H1 (cell line): Measurements from ENCODE around the gene CHD9NB. TPM values are rescaled to one million over a fixed set of nuclear protein-coding genes. Genes with fewer than 3 reads are reported as not detected.

ENCODE experiments used
- CTCF ChIA-PET: fragments of 300-600 bp; sonication (Branson Sonifier 250); formaldehyde crosslinking; loops from one replicate; lab custom pipeline; 2021; ENCODE audit not compliant: partially characterized antibody; lab: Charles Lee
- POLR2A ChIA-PET: fragments of 300-600 bp; sonication (Branson Sonifier 250); formaldehyde crosslinking; loops from one replicate; lab custom pipeline; 2021; ENCODE audit warnings: inconsistent platforms; ENCODE audit not compliant: partially characterized antibody; lab: Charles Lee
- DNase-seq, 2 experiments: peaks; one replicate each; pipeline versions ENCODE4 v3.0.0 to v3.0.0-alpha.2; 2010 to 2022; ENCODE audit warnings: low spot score in 2 of 2, low read depth in 1 of 2, mixed read lengths in 1 of 2
- FAIRE-seq: peaks from 2 replicates; lab custom pipeline; 2011; peaks lifted over from hg19 to GRCh38; lab: Jason Lieb, UNC
- H2AFZ ChIP-seq: 2 replicates; pipeline ENCODE4 v1.8.1; 2012; ENCODE audit warnings: low read length, inconsistent platforms
- H2AK5ac ChIP-seq: 2 replicates; pipeline ENCODE4 v1.6.1; 2013; ENCODE audit warnings: low read depth, low read length
- H2BK120ac ChIP-seq: replicated peaks from 2 replicates; pipeline ENCODE3; 2013; ENCODE audit warnings: low read depth, low read length, inconsistent platforms
- H2BK12ac ChIP-seq: 2 replicates; pipeline ENCODE4 v1.6.1; 2013; ENCODE audit warnings: low read depth, low read length
- H2BK15ac ChIP-seq: 2 replicates; pipeline ENCODE4 v1.6.1; 2013; ENCODE audit warnings: low read length
- H2BK20ac ChIP-seq: 2 replicates; pipeline ENCODE4 v1.6.1; 2013; ENCODE audit warnings: low read length
- H2BK5ac ChIP-seq: 2 replicates; pipeline ENCODE4 v1.6.1; 2013; ENCODE audit warnings: low read depth, low read length
- H3K14ac ChIP-seq: 2 replicates; pipeline ENCODE4 v1.6.1; 2013; ENCODE audit warnings: inconsistent platforms; ENCODE audit not compliant: insufficient read length
- H3K18ac ChIP-seq: 2 replicates; pipeline ENCODE4 v1.6.1; 2013; ENCODE audit warnings: low read length; ENCODE audit errors: extremely low read depth
- H3K23ac ChIP-seq: 2 replicates; pipeline ENCODE4 v1.6.1; 2013; ENCODE audit warnings: inconsistent platforms; ENCODE audit not compliant: insufficient read length
- H3K23me2 ChIP-seq: 2 replicates; pipeline ENCODE4 v1.6.1; 2013; ENCODE audit warnings: low read depth, low read length
- H3K27ac ChIP-seq: 2 replicates; pipeline ENCODE4 v1.6.1; 2011; ENCODE audit warnings: low read depth, low read length, inconsistent platforms
- H3K27me3 ChIP-seq, 4 experiments: replicated peaks in 1 of 4; 1 replicate in 1 of 4; 2 replicates in 3 of 4; pipeline versions ENCODE4 v1.6.1 to v1.8.1; 2011 to 2013; ENCODE audit warnings: low read length in 3 of 4, mild to moderate bottlenecking in 3 of 4, inconsistent platforms in 2 of 4, mixed read lengths in 2 of 4, moderate library complexity in 1 of 4; ENCODE audit not compliant: control insufficient read depth in 3 of 4, insufficient read depth in 3 of 4; ENCODE audit errors: extremely low read depth in 1 of 4
- H3K36me3 ChIP-seq, 4 experiments: 2 replicates each; pipeline versions ENCODE4 v1.6.1 to v1.8.1; 2011 to 2013; ENCODE audit warnings: mild to moderate bottlenecking in 4 of 4, low read length in 3 of 4, moderate library complexity in 2 of 4, control low read depth in 1 of 4, inconsistent platforms in 1 of 4; ENCODE audit not compliant: insufficient read depth in 4 of 4, control insufficient read depth in 2 of 4
- H3K4ac ChIP-seq: replicated peaks from 2 replicates; pipeline ENCODE3; 2013; ENCODE audit warnings: low read length, low read depth, mixed read lengths, inconsistent platforms; ENCODE audit not compliant: insufficient read length
- H3K4me1 ChIP-seq, 4 experiments: replicated peaks in 1 of 4; 1 replicate in 1 of 4; 2 replicates in 3 of 4; pipeline versions ENCODE4 v1.6.1 to v1.8.1; 2011 to 2013; ENCODE audit warnings: low read length in 3 of 4, inconsistent platforms in 2 of 4, mixed read lengths in 1 of 4; ENCODE audit not compliant: insufficient read depth in 4 of 4, control insufficient read depth in 3 of 4
- H3K4me2 ChIP-seq, 2 experiments: 2 replicates each; pipeline versions ENCODE4 v1.6.1 to v1.8.1; 2011 to 2013; ENCODE audit warnings: low read depth in 2 of 2, low read length in 2 of 2, control low read depth in 1 of 2, inconsistent platforms in 1 of 2, mild to moderate bottlenecking in 1 of 2; ENCODE audit not compliant: insufficient read depth in 1 of 2
- H3K4me3 ChIP-seq, 4 experiments: fragments of 200-600, 300-600 bp in 1 of 4; sonication (generic), shearing (Covaris generic), sonication (Bioruptor Twin) in 1 of 4; 2 replicates each; pipeline versions ENCODE4 v1.5.1 to v1.8.1; 2011 to 2016; ENCODE audit warnings: low read length in 4 of 4, low read depth in 3 of 4, control low read depth in 2 of 4, inconsistent platforms in 2 of 4, mild to moderate bottlenecking in 2 of 4, mixed read lengths in 1 of 4, moderate library complexity in 1 of 4; ENCODE audit not compliant: insufficient read depth in 2 of 4; ENCODE audit errors: extremely low read depth in 1 of 4
- H3K56ac ChIP-seq: replicated peaks from 2 replicates; pipeline ENCODE3; 2013; ENCODE audit warnings: low read depth, mild to moderate bottlenecking, mixed read lengths, low read length, inconsistent platforms; ENCODE audit not compliant: insufficient read length
- H3K79me1 ChIP-seq: 2 replicates; pipeline ENCODE4 v1.6.1; 2013; ENCODE audit warnings: low read depth, low read length, control low read depth
- H3K79me2 ChIP-seq, 2 experiments: 2 replicates each; pipeline versions ENCODE4 v1.6.1 to v1.8.1; 2012 to 2013; ENCODE audit warnings: low read length in 2 of 2, mild to moderate bottlenecking in 2 of 2, inconsistent platforms in 1 of 2; ENCODE audit not compliant: insufficient read depth in 2 of 2, control insufficient read depth in 1 of 2
- H3K9ac ChIP-seq, 4 experiments: replicated peaks in 1 of 4; 1 replicate in 1 of 4; 2 replicates in 3 of 4; pipeline versions ENCODE4 v1.6.1 to v1.8.1; 2011 to 2013; ENCODE audit warnings: low read depth in 3 of 4, low read length in 3 of 4, control low read depth in 2 of 4, mild to moderate bottlenecking in 2 of 4, moderate library complexity in 2 of 4, inconsistent platforms in 1 of 4; ENCODE audit errors: extremely low read depth in 1 of 4
- H3K9me3 ChIP-seq, 2 experiments: 2 replicates each; pipeline versions ENCODE4 v1.6.1 to v1.8.1; 2012 to 2013; ENCODE audit warnings: mild to moderate bottlenecking in 2 of 2, moderate library complexity in 2 of 2, control low read depth in 1 of 2, inconsistent platforms in 1 of 2, low read depth in 1 of 2, low read length in 1 of 2, mixed read lengths in 1 of 2; ENCODE audit not compliant: insufficient read depth in 2 of 2
- H4K20me1 ChIP-seq, 2 experiments: replicated peaks in 1 of 2; 2 replicates each; pipeline versions ENCODE3 to v1.8.1; 2011 to 2013; ENCODE audit warnings: inconsistent platforms in 2 of 2, low read length in 2 of 2, mild to moderate bottlenecking in 1 of 2; ENCODE audit not compliant: insufficient read depth in 2 of 2, control insufficient read depth in 1 of 2
- H4K5ac ChIP-seq: 2 replicates; pipeline ENCODE4 v1.6.1; 2013; ENCODE audit warnings: low read length, low read depth, mixed read lengths, inconsistent platforms; ENCODE audit not compliant: insufficient read length
- H4K8ac ChIP-seq: 2 replicates; pipeline ENCODE4 v1.8.0; 2013; ENCODE audit warnings: mild to moderate bottlenecking, moderate library complexity, low read length, inconsistent platforms; ENCODE audit not compliant: insufficient read depth; ENCODE audit errors: extremely low read depth
- H4K91ac ChIP-seq: replicated peaks from 2 replicates; pipeline ENCODE3; 2013; ENCODE audit warnings: low read length, mixed read lengths, inconsistent platforms; ENCODE audit not compliant: insufficient read length
- KDM5A ChIP-seq: fragments of 200-600 bp; IDR thresholded peaks from 2 replicates; pipeline ENCODE4 v1.7.1; 2012; ENCODE audit warnings: mild to moderate bottlenecking, low read length, inconsistent platforms, mixed read lengths
- NRF1 ChIP-seq: IDR thresholded peaks from 2 replicates; pipeline ENCODE4 v1.6.1; 2011; ENCODE audit warnings: mild to moderate bottlenecking, low read depth, low read length, improper control_type of control experiment
- POLR2AphosphoS5 ChIP-seq: IDR thresholded peaks from 2 replicates; pipeline ENCODE4 v1.6.1; 2011; ENCODE audit warnings: low read depth, low read length
- POU5F1 ChIP-seq: IDR thresholded peaks from 2 replicates; pipeline ENCODE4 v1.6.1; 2011; ENCODE audit warnings: low read depth, mild to moderate bottlenecking, low read length, moderate library complexity
- RNF2 ChIP-seq: fragments of 200-900, 300-1000 bp; sonication (generic); IDR thresholded peaks from 2 replicates; pipeline ENCODE4 v1.7.1; 2016; ENCODE audit warnings: borderline replicate concordance, low read depth, mild to moderate bottlenecking, antibody characterized with exemption, low read length; ENCODE audit not compliant: poor library complexity, severe bottlenecking; ENCODE audit errors: missing control alignments
- ZNF274 ChIP-seq: IDR thresholded peaks from 2 replicates; pipeline ENCODE4 v1.7.0; 2012; ENCODE audit warnings: low read length, borderline replicate concordance; ENCODE audit errors: extremely low read depth
- WGBS, 2 experiments: shearing (Covaris generic) in 1 of 2; methylation state at CpG; one replicate each; pipeline versions ENCODE4 v1.1.6 to v1.1.7; 2013 to 2015; ENCODE audit warnings: low lambda C conversion rate in 2 of 2, mixed read lengths in 2 of 2, inconsistent platforms in 1 of 2, low coverage in 1 of 2, missing lambda C conversion rate in 1 of 2; ENCODE audit not compliant: insufficient replicate concordance in 2 of 2, insufficient coverage in 1 of 2, insufficient read length in 1 of 2; ENCODE audit errors: extremely low coverage in 1 of 2, missing lambda C conversion rate in 1 of 2; 5-methylcytosine and 5-hydroxymethylcytosine counted together
- polyA plus RNA-seq, 7 experiments: library from polyadenylated mRNA; depleted of rRNA in 3 of 7; stranded (reverse) in 5 of 7; unstranded in 2 of 7; fragments of >200 nt in 5 of 7; fragments of 200-250 nt in 2 of 7; gene quantifications; 1 replicate in 5 of 7; 2 replicates in 1 of 7; 4 replicates in 1 of 7; pipeline versions ENCODE4 v1.2.1 to v1.2.3, GENCODE V29; 2011 to 2013; ENCODE audit warnings: missing spikeins in 2 of 7, mixed read lengths in 2 of 7
- total RNA-seq: library from RNA; stranded (reverse); fragmentation: NEBNext Ultra II Directional; extraction: Animal tissue kit (Norgen Biotek cat#: 25700); gene quantifications from 2 replicates; pipeline ENCODE4 v1.2.1, GENCODE V29; 2021

The CHD9NB gene
- total and polyA plus RNA-seq, 2 of the 8 experiments (the other 6 are each of a cell fraction or from before 2014, with no cell fraction given), result 4.5 to 5.9 TPM

DNA sequence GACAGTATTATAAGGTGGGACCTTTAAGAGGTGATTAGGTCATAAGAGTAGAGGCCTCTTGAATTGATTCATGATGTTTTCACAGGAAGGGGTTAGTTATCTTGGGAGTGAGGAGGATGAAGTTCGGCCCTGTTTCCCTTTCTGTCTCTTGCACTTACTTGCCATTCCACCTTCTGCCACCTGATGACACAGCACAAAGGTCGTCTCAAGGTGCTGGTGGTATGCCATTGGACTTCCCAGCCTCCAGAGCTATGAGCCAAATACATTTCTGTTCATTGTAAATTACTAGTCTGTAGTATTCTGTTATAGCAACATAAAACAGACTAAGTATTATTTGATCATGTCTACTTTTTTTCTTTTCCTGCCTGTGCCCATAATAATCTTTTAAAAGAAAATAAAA lies 25.6 kb upstream of the CHD9NB start:
- Histone ChIP-seq H3K27me3 (no peaks in the 10 kb centered on the region), H2BK15ac (no peak overlapping the region), H4K5ac (no peak overlapping the region), H3K23ac (no peak overlapping the region), H4K20me1 (no peaks in the 10 kb centered on the region), H3K4me2 (no peak overlapping the region), H3K27ac (no peak overlapping the region), H3K4me3 (no peak overlapping the region), H2BK12ac (no peak overlapping the region), H2BK5ac (no peak overlapping the region), H2AK5ac (no peak overlapping the region), H3K4me1 (peaks cover 7 to 20% (median 16%) of the 10 kb centered on the region in 4 experiments; a peak in 4 of 7 replicates), H2BK20ac (no peak overlapping the region), H3K4ac (no peak overlapping the region), H2BK120ac (no peak overlapping the region), H4K91ac (no peak overlapping the region), H4K8ac (no peak overlapping the region), H2AFZ (no peak overlapping the region), H3K56ac (no peak overlapping the region), H3K79me2 (peaks cover 0 to 19% of the 10 kb centered on the region in 2 experiments; a peak in 2 of 4 replicates), H3K23me2 (no peaks in the 10 kb centered on the region), H3K14ac (no peak overlapping the region), H3K36me3 (peaks cover 0 to 5% (median 1%) of the 10 kb centered on the region in 4 experiments; a peak in 3 of 8 replicates), H3K9me3 (peaks cover 13 to 17% of the 10 kb centered on the region in 2 experiments), H3K18ac (no peak overlapping the region), H3K79me1 (peaks cover 2% of the 10 kb centered on the region; the same call in 1 of the 2 replicates), H3K9ac (no peak overlapping the region)
- FAIRE-seq (no peak), DNase-seq (no peak)
- ChIA-PET POLR2A (interaction anchor here (0.9 to 3.1 kb wide), 3 partner anchors 10 to 34 kb away, joined by 3 to 10 read pairs (median 3); no protein-coding TSS in a partner anchor), CTCF (interaction anchor here (0.7 to 1.6 kb wide), 2 partner anchors 20 to 22 kb away, joined by 3 to 5 read pairs; no protein-coding TSS in a partner anchor)
- TF ChIP-seq NRF1, result no peak
- TF ChIP-seq POLR2AphosphoS5, result no peak
- no peak for TF ChIP-seq RNF2
- no peak for TF ChIP-seq KDM5A
- no peak for TF ChIP-seq POU5F1
- no peak for TF ChIP-seq ZNF274
- 90% methylated on average over 2 of the region's 2 CpGs; no CpG with 5 or more reads in 1 of the 2 experiments for WGBS, 2 experiments
